GM20000 (cell line): Measurements from ENCODE around the gene WDR27.

Source experiments
- DNase-seq: peaks from one replicate; pipeline ENCODE4 v3.0.0; 2012; ENCODE audit warnings: low spot score
- CTCF ChIP-seq: IDR thresholded peaks from 2 replicates; pipeline ENCODE4 v1.5.1; 2012; ENCODE audit warnings: mild to moderate bottlenecking, control low read depth; ENCODE audit errors: extremely low read depth, missing control alignments

WDR27 gene

GRCh38 chr6:169573883-169574282 lies 127.9 kb downstream of the WDR27 start:
- DNase-seq, result no peak
- TF ChIP-seq CTCF, result no peak

DNA sequence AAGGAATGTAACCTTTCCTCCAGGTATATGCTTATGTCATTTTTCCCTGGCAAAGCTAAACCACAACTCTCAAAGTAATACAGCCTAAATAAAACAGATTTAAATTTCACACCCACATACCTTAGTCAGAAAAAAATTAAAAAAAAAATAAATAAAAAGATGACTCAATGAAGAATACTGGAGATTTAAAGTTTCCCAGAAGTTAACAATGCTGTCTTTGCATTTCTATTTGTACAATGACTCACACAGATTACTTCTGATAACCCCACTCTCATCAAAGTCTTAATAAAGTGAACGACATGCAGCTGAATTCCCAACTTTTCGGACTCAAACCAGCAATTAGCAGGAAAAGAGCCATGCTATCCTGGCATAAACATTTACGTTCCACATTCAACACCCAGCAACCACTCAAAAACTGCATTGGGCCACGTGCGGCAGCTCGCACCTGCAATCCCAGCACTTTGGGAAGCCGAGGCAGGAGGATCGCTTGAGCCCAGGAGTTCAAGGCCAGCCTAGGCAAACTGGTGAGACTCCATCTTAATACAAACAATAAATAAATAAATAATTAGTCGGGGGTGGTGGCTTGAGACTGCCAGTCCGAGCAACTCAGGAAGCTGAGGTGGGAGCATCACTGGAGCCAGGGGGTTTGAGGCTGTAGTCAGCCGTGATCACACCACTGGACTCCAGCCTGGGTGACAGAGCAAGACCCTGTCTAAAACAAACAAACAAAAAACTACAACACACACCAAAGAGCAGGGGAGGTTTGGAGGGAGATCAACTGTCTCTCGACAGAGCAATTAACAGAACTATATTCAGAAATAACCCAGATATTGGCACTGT lies 130.5 kb downstream of the WDR27 start:
- no peak for DNase-seq
- TF ChIP-seq CTCF, result no peak

- no peak for DNase-seq
- TF ChIP-seq CTCF, result no peak
Observed at GRCh38 chr6:169568314-169569087, 133.3 kb downstream of the WDR27 start.

GRCh38 chr6:169567819-169568218 lies 134.0 kb downstream of the WDR27 start:
- DNase-seq, result no peak
- TF ChIP-seq CTCF, result no peak

DNA sequence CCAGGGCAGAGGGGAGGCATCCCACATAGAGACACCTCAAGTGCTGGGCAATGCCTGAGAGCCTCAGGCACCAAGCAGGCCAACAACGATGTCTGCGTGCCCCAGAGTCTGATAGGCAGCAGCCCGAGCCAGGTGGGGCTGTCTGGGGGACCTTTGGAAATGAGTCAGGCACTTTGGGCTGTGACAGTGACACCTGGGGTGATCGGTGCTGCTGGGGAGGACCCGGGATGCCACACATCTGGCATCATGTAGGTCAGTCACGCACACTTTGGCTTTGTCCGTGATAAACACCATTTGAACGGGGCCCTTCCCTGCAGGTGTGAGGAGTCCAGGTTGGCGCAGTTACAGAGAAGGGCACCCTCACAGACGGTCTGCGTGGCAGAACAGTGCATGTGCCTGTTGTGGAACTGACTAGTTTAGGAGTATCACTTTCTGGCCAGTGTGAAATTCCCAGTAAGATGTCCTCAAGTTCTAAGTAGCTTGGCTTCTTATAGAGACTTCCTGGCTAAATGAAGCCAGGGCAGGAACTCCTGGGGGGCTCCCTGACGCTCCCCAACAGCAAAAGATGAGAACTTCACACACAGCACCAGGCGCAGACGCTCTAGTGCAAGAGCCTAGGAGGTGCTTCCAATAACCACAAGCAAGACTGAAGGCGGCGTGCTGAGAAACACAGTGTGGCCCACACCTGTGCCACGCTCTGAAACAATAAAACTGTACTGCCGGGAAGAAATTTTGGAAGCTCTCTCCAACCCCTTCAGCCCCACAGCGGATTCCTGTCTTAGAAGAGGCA lies 134.7 kb downstream of the WDR27 start:
- TF ChIP-seq CTCF, result no peak
- DNase-seq, result no peak

- TF ChIP-seq CTCF, result no peak
- no peak for DNase-seq
Observed at GRCh38 chr6:169566319-169566718, 135.5 kb downstream of the WDR27 start.
